ENCODE measurements around the gene SLC6A12. TPM values are rescaled to one million over a fixed set of nuclear protein-coding genes. Genes with fewer than 3 reads are reported as not detected.

Gene SLC6A12
- total and polyA plus RNA-seq, 7 donors, result 0.07 to 0.90 (median 0.30) TPM

- WGBS, 3 donors, result 77 to 82% (median 82%) methylated on average over 8 of the region's 8 CpGs
- intact Hi-C loops (cut with DNase I), result no loop called here
- TF ChIP-seq, protein P1, sequence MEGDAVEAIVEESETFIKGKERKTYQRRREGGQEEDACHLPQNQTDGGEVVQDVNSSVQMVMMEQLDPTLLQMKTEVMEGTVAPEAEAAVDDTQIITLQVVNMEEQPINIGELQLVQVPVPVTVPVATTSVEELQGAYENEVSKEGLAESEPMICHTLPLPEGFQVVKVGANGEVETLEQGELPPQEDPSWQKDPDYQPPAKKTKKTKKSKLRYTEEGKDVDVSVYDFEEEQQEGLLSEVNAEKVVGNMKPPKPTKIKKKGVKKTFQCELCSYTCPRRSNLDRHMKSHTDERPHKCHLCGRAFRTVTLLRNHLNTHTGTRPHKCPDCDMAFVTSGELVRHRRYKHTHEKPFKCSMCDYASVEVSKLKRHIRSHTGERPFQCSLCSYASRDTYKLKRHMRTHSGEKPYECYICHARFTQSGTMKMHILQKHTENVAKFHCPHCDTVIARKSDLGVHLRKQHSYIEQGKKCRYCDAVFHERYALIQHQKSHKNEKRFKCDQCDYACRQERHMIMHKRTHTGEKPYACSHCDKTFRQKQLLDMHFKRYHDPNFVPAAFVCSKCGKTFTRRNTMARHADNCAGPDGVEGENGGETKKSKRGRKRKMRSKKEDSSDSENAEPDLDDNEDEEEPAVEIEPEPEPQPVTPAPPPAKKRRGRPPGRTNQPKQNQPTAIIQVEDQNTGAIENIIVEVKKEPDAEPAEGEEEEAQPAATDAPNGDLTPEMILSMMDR (IDR thresholded peaks at IDR 0.05), result no peak
- ATAC-seq, result no peak
- Histone ChIP-seq H3K4me3 (no peak overlapping the region), H3K27me3 (ENCODE audit: insufficient read depth in 3 of 3, low read length in 2 of 3) (peaks cover 0 to 2% (median 0%) of the 10 kb centered on the region in 3 donors), H3K27ac (peak overlapping the region; percentile 81), H3K36me3 (ENCODE audit: insufficient read depth in 1 of 2, low read depth in 1 of 2) (no peaks in the 10 kb centered on the region), H3K4me1 (peaks cover 17% of the 10 kb centered on the region), H3K9me3 (no peaks in the 10 kb centered on the region)
- DNase-seq, result no peak
Observed at GRCh38 chr12:201361-201760, 12.6 kb downstream of the SLC6A12 start.

DNA sequence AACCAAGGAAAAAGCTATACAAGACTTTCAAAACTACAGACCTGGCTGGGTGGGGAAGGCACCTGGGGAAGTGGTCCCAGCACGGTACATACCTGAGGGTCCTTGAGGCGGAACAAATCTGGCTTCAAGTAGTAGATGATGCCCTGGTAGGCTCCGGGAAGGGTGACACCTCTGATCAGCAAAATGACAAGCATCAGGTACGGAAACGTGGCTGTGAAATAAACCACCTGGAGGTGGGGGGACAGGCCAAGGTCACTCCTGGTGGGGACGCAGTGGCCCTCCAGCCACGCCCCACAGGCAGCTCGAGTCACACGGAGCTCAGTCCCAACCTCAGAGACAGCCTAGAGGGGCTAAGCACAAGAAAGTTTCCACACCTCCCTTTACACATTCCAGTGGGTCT, 15.3 kb downstream of the SLC6A12 start:
- DNase-seq, result peak in 1 of 2 donors; percentile 26
- H3K27me3 ChIP-seq (ENCODE audit: insufficient read depth in 3 of 3, low read length in 2 of 3), result no peaks in the 10 kb centered on the region
- WGBS, 3 donors, result 65 to 70% (median 67%) methylated on average over 9 of the region's 9 CpGs
- peaks cover 12% of the 10 kb centered on the region for H3K4me1 ChIP-seq
- TF ChIP-seq, protein P1 (IDR thresholded peaks at IDR 0.05), result no peak
- H3K4me3 ChIP-seq, result no peak overlapping the region
- intact Hi-C loops (cut with DNase I), result no loop called here
- H3K27ac ChIP-seq, result no peak overlapping the region
- ATAC-seq, result no peak
- no peaks in the 10 kb centered on the region for H3K9me3 ChIP-seq
- no peaks in the 10 kb centered on the region for H3K36me3 ChIP-seq (ENCODE audit: insufficient read depth in 1 of 2, low read depth in 1 of 2)

- no peaks in the 10 kb centered on the region for H3K9me3 ChIP-seq
- H3K4me1 ChIP-seq, result peaks cover 9% of the 10 kb centered on the region
- no peak overlapping the region for H3K4me3 ChIP-seq
- 93 to 94% (median 93%) methylated on average over 8 to 11 of the region's 11 CpGs for WGBS, 3 donors
- H3K27me3 ChIP-seq (ENCODE audit: insufficient read depth in 3 of 3, low read length in 2 of 3), result no peaks in the 10 kb centered on the region
- H3K27ac ChIP-seq, result no peak overlapping the region
- DNase-seq (peak in 1 of 2 donors; percentile 39), ATAC-seq (no peak)
- no peaks in the 10 kb centered on the region for H3K36me3 ChIP-seq (ENCODE audit: insufficient read depth in 1 of 2, low read depth in 1 of 2)
- intact Hi-C loops (cut with DNase I), result no loop called here
- TF ChIP-seq, protein P1 (IDR thresholded peaks at IDR 0.05), result no peak
Observed at GRCh38 chr12:197911-198695, 15.9 kb downstream of the SLC6A12 start.

DNA sequence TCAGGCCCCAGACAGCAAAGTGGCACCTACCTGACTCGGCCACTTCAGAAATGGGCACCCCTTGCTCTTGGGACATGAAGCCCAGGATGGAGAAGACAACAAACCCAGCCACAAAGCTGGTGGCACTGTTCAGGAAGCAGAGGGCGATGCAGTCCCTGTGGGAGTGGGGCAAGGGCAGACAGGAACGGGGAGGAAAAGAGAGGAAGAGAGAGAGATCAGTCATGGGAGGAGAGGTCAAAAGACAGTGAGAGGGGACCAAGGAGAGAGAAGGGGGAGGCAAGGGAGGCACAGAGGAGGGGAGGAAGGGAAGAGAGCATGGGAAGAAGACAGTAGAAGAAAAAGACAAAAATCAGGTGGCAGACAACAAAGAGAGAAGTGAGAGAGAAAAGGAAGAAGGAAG, 16.6 kb downstream of the SLC6A12 start:
- Histone ChIP-seq H3K4me3 (no peak overlapping the region), H3K36me3 (ENCODE audit: insufficient read depth in 1 of 2, low read depth in 1 of 2) (no peaks in the 10 kb centered on the region), H3K4me1 (peaks cover 6% of the 10 kb centered on the region), H3K9me3 (no peaks in the 10 kb centered on the region), H3K27ac (no peak overlapping the region), H3K27me3 (ENCODE audit: insufficient read depth in 3 of 3, low read length in 2 of 3) (no peaks in the 10 kb centered on the region)
- intact Hi-C loops (cut with DNase I), result no loop called here
- TF ChIP-seq, protein P1 (IDR thresholded peaks at IDR 0.05), result no peak
- 78 to 84% (median 82%) methylated on average over 3 of the region's 3 CpGs for WGBS, 3 donors
- ATAC-seq (no peak), DNase-seq (no peak)
